Astrocyte of the cerebellum (primary cell): ENCODE measurements around the gene DEPDC7.

Experiments
- DNase-seq: peaks from one replicate; pipeline ENCODE4 v3.0.0-alpha.2; 2011; ENCODE audit warnings: low read depth
- H3K4me3 ChIP-seq: 2 replicates; pipeline ENCODE4 v1.5.1; 2011; ENCODE audit warnings: mild to moderate bottlenecking, low read depth, low read length, moderate library complexity
- in situ Hi-C: cut with HindIII; loops from 2 replicates; pipeline ENCODE4 v1.10.0; 2017; ENCODE audit warnings: low sequenced_read_pairs
- TF ChIP-seq, protein P1 (sequence below): IDR thresholded peaks from 2 replicates; pipeline ENCODE4 v1.5.1; 2012; ENCODE audit warnings: low read length, low read depth, moderate library complexity, mild to moderate bottlenecking; ENCODE audit errors: missing control alignments

DEPDC7 gene

DNA sequence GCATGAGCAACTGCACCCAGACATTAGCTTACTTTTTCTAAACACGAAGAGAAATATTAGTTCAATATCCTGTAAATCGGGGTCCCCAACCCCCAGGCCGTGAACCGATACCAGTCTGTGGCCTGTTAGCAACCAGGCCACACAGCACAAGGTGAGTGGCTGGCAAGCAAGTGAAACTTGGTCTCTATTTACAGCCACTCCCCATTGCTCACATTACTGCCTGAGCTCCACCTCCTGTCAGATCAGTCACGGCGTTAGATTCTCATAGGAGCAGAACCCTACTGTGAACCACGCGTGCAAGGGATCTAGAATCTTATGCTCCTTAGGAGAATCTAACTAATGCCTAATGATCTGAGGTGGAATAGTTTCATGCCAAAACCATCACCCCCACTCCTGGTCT, 27.8 kb upstream of the DEPDC7 start:
- in situ Hi-C loops: no loop called here
- H3K4me3 ChIP-seq: no peak overlapping the region
- TF ChIP-seq, protein P1, sequence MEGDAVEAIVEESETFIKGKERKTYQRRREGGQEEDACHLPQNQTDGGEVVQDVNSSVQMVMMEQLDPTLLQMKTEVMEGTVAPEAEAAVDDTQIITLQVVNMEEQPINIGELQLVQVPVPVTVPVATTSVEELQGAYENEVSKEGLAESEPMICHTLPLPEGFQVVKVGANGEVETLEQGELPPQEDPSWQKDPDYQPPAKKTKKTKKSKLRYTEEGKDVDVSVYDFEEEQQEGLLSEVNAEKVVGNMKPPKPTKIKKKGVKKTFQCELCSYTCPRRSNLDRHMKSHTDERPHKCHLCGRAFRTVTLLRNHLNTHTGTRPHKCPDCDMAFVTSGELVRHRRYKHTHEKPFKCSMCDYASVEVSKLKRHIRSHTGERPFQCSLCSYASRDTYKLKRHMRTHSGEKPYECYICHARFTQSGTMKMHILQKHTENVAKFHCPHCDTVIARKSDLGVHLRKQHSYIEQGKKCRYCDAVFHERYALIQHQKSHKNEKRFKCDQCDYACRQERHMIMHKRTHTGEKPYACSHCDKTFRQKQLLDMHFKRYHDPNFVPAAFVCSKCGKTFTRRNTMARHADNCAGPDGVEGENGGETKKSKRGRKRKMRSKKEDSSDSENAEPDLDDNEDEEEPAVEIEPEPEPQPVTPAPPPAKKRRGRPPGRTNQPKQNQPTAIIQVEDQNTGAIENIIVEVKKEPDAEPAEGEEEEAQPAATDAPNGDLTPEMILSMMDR: no peak
- DNase-seq: no peak

DNA sequence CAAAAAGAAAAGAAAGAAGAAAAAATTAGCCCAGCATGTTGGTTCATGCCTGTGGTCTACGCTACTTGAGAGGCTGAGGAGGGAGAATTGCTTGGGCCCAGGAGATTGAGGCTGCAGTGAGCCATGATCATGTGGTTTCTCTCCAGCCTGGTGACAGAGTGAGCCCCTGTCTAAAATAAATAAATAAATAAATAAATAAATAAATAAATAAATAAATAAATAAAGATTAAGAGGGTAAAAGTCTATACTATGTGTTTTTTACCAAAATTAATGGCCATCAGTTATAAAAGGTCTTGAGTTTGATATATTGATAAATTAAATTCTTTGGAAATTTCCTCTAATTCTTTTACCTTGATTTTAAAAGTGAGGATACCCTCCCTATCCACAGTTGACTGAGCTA, 25.2 kb upstream of the DEPDC7 start:
- no peak for DNase-seq
- TF ChIP-seq, protein P1: no peak
- in situ Hi-C loops: no loop called here
- no peak overlapping the region for H3K4me3 ChIP-seq

DNA sequence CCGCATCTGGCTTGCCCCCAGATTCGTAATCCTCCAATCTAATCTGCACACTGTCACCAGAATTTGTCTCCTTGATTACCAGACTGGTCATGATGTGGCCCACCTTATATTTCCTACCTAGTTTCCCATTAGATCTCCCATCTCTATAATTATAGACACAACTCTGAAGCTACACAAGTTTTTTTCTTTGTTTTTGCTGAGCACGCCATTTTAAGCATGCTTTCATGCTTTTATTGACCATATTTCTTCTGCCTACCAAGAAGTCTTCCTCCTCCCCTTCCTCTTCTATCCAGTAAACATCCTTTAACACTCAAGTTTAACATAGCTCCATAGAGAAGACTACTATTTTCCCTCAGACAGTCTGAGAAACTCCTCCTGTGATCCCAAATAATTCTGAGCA, 24.3 kb upstream of the DEPDC7 start:
- in situ Hi-C loops: no loop called here
- TF ChIP-seq, protein P1: no peak
- DNase-seq: no peak
- H3K4me3 ChIP-seq: no peak overlapping the region

DNA sequence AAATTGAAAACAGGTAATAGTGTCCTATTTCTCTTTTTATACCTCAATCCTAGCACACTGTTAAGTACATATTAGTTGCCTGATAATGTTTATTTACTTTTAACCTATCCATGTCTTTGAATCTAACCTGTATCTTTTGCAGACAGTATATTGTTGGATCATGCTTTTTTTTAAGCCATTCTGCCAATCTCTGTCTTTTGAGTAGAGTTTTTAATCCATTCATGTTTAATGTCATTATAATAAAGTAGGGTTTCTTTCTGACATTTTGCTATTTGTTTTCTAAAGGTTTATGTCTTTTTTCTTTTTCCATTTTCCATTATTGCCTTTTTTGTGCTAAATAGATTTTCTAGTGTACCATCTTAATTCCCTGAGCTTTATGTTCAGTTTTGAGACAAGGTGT, 23.8 kb upstream of the DEPDC7 start:
- in situ Hi-C loops: no loop called here
- TF ChIP-seq, protein P1: no peak
- no peak for DNase-seq

DNA sequence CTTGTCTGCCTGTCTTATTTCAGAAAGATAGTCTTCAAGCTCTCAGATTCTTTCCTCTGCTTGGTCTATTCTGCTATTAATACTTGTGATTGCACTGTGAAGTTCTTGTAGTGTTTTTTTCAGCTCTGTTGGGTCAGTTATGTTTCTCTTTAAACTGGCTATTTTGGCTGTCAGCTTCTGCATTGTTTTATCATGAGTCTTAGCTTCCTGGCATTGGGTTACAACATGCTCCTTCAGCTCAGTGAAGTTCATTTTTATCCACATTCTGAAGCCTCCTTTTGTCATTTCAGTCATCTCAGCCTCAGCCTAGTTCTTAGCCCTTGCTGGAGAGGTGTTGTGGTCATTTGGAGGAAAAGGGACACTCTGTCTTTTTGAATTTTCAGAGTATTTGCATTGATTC, 15.5 kb upstream of the DEPDC7 start:
- in situ Hi-C loops: no loop called here
- peak; percentile 64 for DNase-seq
- no peak overlapping the region for H3K4me3 ChIP-seq
- TF ChIP-seq, protein P1: no peak

More for the DNA sequence above, 23.8 kb upstream of the DEPDC7 start:
- no peak overlapping the region for H3K4me3 ChIP-seq

DNA sequence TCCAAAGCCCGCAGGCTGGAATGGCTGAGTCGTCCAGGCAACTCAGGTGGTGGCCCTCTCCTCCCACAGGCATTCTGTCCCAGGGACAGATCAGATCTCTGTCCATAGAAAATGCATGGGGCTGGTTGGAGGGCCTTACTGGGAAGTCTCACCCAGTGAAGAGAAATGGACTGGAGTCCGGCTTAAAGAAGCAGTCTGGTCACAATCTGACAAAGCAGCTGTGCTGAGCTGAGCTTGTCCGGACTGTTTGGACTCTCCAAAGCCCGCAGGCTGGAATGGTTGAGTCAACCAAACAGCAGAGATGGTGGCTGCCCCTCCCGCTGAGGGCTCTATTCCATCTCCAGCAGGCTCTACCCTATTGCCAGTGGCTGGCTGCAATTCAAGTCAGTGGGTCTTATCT, 14.4 kb upstream of the DEPDC7 start:
- TF ChIP-seq, protein P1: no peak
- H3K4me3 ChIP-seq: no peak overlapping the region
- in situ Hi-C loops: no loop called here
- no peak for DNase-seq
